GM06990 (cell line): ENCODE results near the gene OR2G3.

Experiments
- DNase-seq: peaks from one replicate; pipeline ENCODE4 v3.0.0-alpha.2; 2011; ENCODE audit not compliant: insufficient read length; ENCODE audit errors: extremely low read depth
- H3K27me3 ChIP-seq: replicated peaks from 2 replicates; pipeline ENCODE4 v1.6.0; 2011; ENCODE audit warnings: low read length; ENCODE audit not compliant: control insufficient read depth, insufficient read depth
- H3K36me3 ChIP-seq: 2 replicates; pipeline ENCODE4 v1.5.1; 2011; ENCODE audit warnings: low read length; ENCODE audit not compliant: control insufficient read depth, insufficient read depth
- H3K4me3 ChIP-seq: replicated peaks from 2 replicates; pipeline ENCODE4 v1.5.1; 2011; ENCODE audit warnings: low read depth, mild to moderate bottlenecking, control low read depth, low read length
- TF ChIP-seq, protein P1 (sequence below): IDR thresholded peaks from 2 replicates; pipeline ENCODE4 v1.5.1; 2011; ENCODE audit warnings: low read length, control low read depth, mild to moderate bottlenecking, inconsistent platforms; ENCODE audit not compliant: insufficient read depth, poor library complexity, severe bottlenecking

OR2G3 gene

DNA sequence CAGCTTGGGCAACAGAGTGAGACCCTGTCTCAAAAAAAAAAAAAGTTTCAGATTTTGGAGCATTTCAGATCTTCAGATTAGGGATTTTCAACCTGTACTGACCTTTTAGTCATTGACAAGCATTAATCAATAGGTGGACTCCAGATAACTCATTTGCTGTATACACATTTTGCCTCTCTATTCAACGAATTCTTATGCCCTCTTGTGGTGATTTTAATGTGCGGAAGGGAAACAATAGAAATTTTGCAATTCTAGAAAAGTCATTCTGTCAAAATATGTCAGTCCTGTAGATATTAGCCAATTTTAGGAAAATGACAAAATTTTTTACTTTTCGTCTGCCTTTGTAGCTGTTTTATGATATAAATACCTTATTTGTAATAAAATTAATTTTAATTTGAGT is 28.9 kb upstream of the OR2G3 start:
- Histone ChIP-seq H3K4me3 (no peak overlapping the region), H3K27me3 (no peaks in the 10 kb centered on the region; the same call in none of the 2 replicates), H3K36me3 (no peaks in the 10 kb centered on the region)
- no peak for DNase-seq
- TF ChIP-seq, protein P1, sequence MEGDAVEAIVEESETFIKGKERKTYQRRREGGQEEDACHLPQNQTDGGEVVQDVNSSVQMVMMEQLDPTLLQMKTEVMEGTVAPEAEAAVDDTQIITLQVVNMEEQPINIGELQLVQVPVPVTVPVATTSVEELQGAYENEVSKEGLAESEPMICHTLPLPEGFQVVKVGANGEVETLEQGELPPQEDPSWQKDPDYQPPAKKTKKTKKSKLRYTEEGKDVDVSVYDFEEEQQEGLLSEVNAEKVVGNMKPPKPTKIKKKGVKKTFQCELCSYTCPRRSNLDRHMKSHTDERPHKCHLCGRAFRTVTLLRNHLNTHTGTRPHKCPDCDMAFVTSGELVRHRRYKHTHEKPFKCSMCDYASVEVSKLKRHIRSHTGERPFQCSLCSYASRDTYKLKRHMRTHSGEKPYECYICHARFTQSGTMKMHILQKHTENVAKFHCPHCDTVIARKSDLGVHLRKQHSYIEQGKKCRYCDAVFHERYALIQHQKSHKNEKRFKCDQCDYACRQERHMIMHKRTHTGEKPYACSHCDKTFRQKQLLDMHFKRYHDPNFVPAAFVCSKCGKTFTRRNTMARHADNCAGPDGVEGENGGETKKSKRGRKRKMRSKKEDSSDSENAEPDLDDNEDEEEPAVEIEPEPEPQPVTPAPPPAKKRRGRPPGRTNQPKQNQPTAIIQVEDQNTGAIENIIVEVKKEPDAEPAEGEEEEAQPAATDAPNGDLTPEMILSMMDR: peak; percentile 38

DNA sequence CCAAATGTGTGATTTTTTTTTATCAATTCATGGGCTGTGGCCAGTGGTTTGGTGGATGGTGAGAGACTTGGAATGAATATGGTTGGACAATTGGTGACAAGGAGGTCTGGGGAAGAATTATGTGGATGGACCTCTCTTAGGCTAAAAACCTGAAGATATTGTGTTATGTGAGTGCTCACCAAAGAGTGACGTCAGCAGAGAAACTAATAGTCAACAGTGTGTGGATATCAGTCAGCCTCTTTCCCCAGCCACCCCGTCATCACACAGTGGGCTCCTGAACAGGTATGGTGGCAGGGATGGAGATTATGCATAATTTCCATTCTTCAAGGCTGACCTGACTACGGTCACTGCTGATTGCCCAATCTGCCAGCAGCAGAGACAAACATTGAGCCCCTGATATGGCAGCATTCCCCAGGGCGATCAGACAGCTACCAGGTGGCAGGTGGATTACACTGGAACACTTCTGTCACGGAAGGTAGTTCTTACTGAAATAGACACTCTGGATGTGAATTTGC is 26.4 kb upstream of the OR2G3 start:
- H3K36me3 ChIP-seq: no peaks in the 10 kb centered on the region
- TF ChIP-seq, protein P1: no peak
- H3K4me3 ChIP-seq: no peak overlapping the region
- H3K27me3 ChIP-seq: no peaks in the 10 kb centered on the region; the same call in none of the 2 replicates
- no peak for DNase-seq

DNA sequence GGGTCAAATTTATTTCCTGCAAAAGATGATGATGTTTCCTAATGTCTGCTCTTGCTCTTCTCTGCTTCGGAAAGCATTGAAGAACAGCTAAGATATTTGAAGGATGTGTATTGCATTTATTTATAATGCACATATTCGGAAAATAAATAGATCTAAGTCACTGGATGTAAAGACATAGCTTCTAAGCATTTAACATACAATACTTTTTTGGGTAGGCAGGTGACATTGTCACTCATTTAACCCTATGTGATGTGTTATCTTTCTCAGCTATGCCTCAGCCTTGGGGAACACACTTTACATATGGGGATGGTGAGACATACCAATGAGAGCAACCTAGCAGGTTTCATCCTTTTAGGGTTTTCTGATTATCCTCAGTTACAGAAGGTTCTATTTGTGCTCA is 17.3 kb upstream of the OR2G3 start, which contains the start of gene OR2G2:
OR2G2 (plus strand) TSS at position 301 of the 400 bp plus-strand sequence; CDS start at position 301, 0 bp downstream.
- DNase-seq: no peak
- Histone ChIP-seq H3K27me3 (no peaks in the 10 kb centered on the region), H3K36me3 (no peaks in the 10 kb centered on the region), H3K4me3 (no peak within 1 kb of the TSS)
- TF ChIP-seq, protein P1: no peak

DNA sequence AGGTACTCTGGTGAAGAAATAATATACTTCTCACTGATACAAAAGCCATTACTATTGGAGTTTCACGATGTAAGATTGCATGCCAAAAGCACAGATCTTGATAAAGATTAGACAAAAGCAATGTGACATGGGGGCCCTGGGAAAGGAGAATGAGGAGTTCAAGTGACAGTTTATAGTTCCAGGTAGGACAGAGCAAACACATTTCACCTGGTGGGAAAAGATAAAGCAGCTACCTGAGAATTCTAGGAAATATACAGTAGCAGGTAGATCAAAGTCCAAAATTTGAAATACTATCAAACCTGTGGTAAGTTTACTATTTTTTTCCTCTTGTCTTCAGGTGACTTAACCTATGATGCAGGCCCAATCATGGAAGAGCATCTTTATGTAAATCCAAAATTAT is 8.0 kb downstream of the OR2G3 start:
- H3K4me3 ChIP-seq: no peak overlapping the region
- H3K27me3 ChIP-seq: no peaks in the 10 kb centered on the region
- TF ChIP-seq, protein P1: no peak
- no peak for DNase-seq
- H3K36me3 ChIP-seq: no peaks in the 10 kb centered on the region

DNA sequence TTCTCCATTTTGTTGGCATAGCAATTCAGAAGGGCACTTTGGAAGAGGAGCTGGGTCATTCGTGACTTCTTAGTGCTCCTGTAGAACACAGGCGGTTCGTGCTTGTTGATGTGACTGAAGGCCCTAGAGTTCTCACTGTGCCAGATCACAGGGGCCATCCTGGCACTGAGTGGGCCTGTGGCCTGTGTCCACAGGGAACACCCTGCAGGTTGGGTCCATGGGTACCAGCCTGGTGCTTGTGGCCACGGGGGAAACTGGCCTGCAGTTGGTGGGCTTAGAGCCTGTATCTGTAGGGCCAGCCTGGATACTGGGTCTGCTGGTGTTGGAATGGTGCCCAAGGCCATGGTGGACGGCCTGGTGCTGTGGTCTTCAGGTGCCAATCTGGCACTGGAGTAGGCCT is 9.2 kb downstream of the OR2G3 start:
- no peaks in the 10 kb centered on the region for H3K36me3 ChIP-seq
- DNase-seq: no peak
- TF ChIP-seq, protein P1: no peak
- H3K4me3 ChIP-seq: no peak overlapping the region
- no peaks in the 10 kb centered on the region for H3K27me3 ChIP-seq

DNA sequence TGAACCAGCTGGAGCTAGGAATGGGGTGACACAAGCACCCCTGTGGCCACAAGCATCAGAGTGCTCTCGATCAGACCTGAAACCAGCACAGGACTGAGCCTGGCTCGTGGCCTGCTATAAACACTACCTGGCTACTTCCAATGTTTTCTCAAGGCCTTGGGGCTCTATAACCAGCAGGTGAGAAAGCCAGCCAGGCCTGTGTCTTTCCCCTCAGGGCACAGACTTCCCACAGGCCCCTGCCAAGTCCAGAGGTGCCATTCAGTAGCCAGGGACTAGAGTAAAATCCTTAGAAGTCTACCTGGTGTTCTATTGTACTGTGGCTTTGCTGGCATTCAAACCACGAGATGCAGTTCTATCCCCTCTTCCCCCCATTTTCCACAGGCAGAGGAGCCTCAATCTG is 22.6 kb downstream of the OR2G3 start:
- TF ChIP-seq, protein P1: no peak
- Histone ChIP-seq H3K36me3 (no peaks in the 10 kb centered on the region), H3K4me3 (no peak overlapping the region), H3K27me3 (no peaks in the 10 kb centered on the region)
- DNase-seq: no peak
